Smooth muscle cell (in vitro differentiated cells): ENCODE data around the gene NDE1. TPM values are rescaled to one million over a fixed set of nuclear protein-coding genes. Genes with fewer than 3 reads are reported as not detected.
A peak's percentile ranks its signal among the peaks of the same experiment; 100 is the strongest.

Experiments
- DNase-seq: peaks from one replicate; lab custom pipeline; 2025; ENCODE audit not compliant: unreplicated experiment; lab: John Stamatoyannopoulos, UW
- H2AFZ ChIP-seq: fragments of 200-600 bp; sonication (generic); 2 replicates; pipeline ENCODE4 v1.6.0; 2016; ENCODE audit warnings: antibody characterized with exemption, low read depth, mild to moderate bottlenecking
- H3F3A ChIP-seq: fragments of 200-600 bp; sonication (generic); 2 replicates; pipeline ENCODE4 v1.6.0; 2017; ENCODE audit warnings: antibody characterized with exemption, low read depth
- H3K27ac ChIP-seq: fragments of 200-600 bp; sonication (generic); 2 replicates; pipeline ENCODE4 v1.5.1; 2016; ENCODE audit warnings: low read depth, mild to moderate bottlenecking
- H3K27me3 ChIP-seq: fragments of 200-600 bp; sonication (generic); 2 replicates; pipeline ENCODE4 v1.6.1; 2016; ENCODE audit warnings: low read depth, mild to moderate bottlenecking
- H3K36me3 ChIP-seq: fragments of 200-600 bp; sonication (generic); 2 replicates; pipeline ENCODE4 v1.5.1; 2016; ENCODE audit warnings: low read depth
- H3K4me1 ChIP-seq: fragments of 200-600 bp; sonication (generic); 2 replicates; pipeline ENCODE4 v1.5.1; 2016; ENCODE audit warnings: low read depth
- H3K4me2 ChIP-seq: fragments of 200-600 bp; sonication (generic); 2 replicates; pipeline ENCODE4 v1.6.0; 2016; ENCODE audit warnings: mild to moderate bottlenecking
- H3K4me3 ChIP-seq: fragments of 200-600 bp; sonication (generic); 2 replicates; pipeline ENCODE4 v1.5.1; 2016; ENCODE audit warnings: mild to moderate bottlenecking
- H3K79me2 ChIP-seq: fragments of 200-600 bp; sonication (generic); 2 replicates; pipeline ENCODE4 v1.6.0; 2016; ENCODE audit warnings: low read depth, mild to moderate bottlenecking
- H3K9ac ChIP-seq: fragments of 200-600 bp; sonication (generic); 2 replicates; pipeline ENCODE4 v1.6.0; 2016; ENCODE audit warnings: low read depth
- H3K9me3 ChIP-seq: fragments of 200-600 bp; sonication (generic); replicated peaks from 2 replicates; pipeline ENCODE4 v1.5.1; 2016; ENCODE audit warnings: low read depth
- H4K20me1 ChIP-seq: fragments of 200-600 bp; sonication (generic); 2 replicates; pipeline ENCODE4 v1.6.0; 2016; ENCODE audit warnings: low read depth
- WGBS: methylation state at CpG from one replicate; pipeline ENCODE4 v1.1.7; 2016; ENCODE audit warnings: low lambda C conversion rate; 5-methylcytosine and 5-hydroxymethylcytosine counted together
- polyA plus RNA-seq: library from polyadenylated mRNA; unstranded; fragments of >200 nt; fragmentation: Nextera tagmentation; extraction: Ambion mirVana; gene quantifications from 2 replicates; pipeline ENCODE4 v1.2.1, GENCODE V29; 2016
- total RNA-seq: library from RNA; depleted of rRNA; stranded (reverse); fragments of >200 nt; gene quantifications from 2 replicates; pipeline ENCODE4 v1.2.3, GENCODE V29; 2014
- TF ChIP-seq, protein P1 (sequence below): fragments of 200-600 bp; sonication (generic); IDR thresholded peaks from 2 replicates; pipeline ENCODE4 v1.5.1; 2017; ENCODE audit warnings: borderline replicate concordance, mild to moderate bottlenecking, antibody characterized with exemption; ENCODE audit not compliant: insufficient read depth, poor library complexity, severe bottlenecking

The NDE1 gene
- total and polyA plus RNA-seq, 2 experiments from 2014 or later: 12.2 to 17.9 TPM

DNA sequence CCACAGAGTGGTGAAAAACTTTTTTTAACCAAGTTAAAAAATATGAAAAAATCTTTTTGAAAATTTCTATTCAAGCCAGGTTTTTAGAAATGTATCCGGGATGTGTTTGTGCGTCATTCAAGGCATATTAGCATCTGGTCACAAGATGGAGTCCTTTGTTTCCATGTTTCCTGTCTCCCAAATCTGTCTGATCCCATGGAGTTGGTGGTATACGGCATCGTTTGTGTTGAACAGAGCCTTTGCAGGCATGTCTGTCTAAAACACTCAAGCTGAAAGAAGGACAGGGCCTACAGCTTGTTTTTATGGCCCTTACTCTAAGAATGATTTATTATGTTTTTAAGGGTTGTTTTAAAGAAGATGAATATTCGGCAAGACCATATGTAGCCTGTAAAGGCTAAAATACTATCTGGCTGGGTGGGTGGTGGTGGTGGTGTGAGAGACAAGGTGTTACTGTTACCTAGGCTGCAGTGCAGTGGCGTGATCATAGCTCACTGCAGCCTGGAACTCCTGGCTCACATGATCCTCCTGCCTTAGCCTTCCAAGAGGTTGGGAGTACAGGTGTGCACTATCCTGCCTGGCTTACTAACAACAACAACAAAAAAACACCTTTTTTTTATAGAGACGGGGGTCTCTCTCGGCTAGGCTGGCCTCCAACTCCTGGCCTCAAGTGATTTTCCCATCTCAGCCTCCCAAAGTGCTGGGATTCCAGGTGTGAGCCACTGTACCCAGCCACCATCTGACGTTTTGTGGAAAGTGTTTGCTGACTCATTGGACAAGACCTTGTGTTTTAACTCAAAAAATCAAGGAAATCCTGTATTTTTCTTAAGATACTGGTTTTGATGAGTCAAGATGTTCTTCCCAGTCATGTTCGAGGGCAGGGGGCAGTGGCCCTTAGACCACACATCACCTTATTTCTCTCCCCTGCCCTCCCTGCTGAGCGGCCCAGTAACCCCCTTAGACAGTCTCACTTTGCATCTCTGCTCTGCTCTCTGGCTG is 52.2 kb downstream of the NDE1 start:
- WGBS: 89% methylated on average over 11 of the region's 11 CpGs
- Histone ChIP-seq H4K20me1 (no peaks in the 10 kb centered on the region), H3K9me3 (no peaks in the 10 kb centered on the region), H3K4me1 (no peaks in the 10 kb centered on the region), H3K4me2 (no peak overlapping the region), H2AFZ (no peak overlapping the region), H3K9ac (no peak overlapping the region), H3K27ac (no peak overlapping the region), H3K27me3 (no peaks in the 10 kb centered on the region), H3F3A (no peaks in the 10 kb centered on the region), H3K4me3 (no peak overlapping the region), H3K36me3 (peaks cover 7% of the 10 kb centered on the region), H3K79me2 (no peaks in the 10 kb centered on the region)
- TF ChIP-seq, protein P1, sequence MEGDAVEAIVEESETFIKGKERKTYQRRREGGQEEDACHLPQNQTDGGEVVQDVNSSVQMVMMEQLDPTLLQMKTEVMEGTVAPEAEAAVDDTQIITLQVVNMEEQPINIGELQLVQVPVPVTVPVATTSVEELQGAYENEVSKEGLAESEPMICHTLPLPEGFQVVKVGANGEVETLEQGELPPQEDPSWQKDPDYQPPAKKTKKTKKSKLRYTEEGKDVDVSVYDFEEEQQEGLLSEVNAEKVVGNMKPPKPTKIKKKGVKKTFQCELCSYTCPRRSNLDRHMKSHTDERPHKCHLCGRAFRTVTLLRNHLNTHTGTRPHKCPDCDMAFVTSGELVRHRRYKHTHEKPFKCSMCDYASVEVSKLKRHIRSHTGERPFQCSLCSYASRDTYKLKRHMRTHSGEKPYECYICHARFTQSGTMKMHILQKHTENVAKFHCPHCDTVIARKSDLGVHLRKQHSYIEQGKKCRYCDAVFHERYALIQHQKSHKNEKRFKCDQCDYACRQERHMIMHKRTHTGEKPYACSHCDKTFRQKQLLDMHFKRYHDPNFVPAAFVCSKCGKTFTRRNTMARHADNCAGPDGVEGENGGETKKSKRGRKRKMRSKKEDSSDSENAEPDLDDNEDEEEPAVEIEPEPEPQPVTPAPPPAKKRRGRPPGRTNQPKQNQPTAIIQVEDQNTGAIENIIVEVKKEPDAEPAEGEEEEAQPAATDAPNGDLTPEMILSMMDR: no peak
- no peak for DNase-seq

DNA sequence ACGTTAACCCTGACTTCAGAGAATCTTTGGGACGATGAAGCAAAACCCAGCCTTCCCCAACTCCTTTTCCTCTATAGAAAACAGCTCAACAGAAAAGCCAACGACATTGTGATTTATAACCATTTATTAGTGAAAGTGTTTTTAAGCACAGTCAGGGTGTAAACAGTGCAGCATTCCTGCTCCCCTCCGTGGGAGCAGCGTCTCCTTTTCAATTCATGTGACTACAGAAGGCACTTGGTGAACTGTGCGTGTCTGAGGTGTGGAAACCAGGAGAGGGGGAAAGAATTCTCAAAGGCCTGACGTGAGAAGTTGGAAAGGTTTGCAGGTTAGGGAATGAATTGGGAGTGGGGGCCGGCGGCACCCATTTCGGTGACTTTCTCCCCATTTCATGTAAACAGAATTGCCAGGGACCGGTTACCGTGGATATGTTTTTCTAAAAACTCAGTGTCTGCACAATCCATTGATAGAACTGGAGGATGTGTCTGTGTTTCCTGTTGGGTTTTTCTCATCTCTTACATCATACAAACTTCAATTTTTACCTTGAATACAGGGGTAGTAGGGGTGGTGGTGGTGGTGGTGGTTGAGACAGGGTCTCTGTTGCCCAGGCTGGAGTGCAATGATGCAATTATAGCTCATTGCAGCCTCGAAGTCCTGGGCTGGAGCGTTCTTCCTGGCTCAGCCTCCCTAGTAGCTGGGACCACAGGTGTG is 53.1 kb downstream of the NDE1 start:
- no peak for DNase-seq
- Histone ChIP-seq H3K27ac (no peak overlapping the region), H3K36me3 (peaks cover 7% of the 10 kb centered on the region), H2AFZ (no peak overlapping the region), H3F3A (no peaks in the 10 kb centered on the region), H4K20me1 (no peaks in the 10 kb centered on the region), H3K27me3 (no peaks in the 10 kb centered on the region), H3K9ac (no peak overlapping the region), H3K4me2 (no peak overlapping the region), H3K4me1 (no peaks in the 10 kb centered on the region), H3K79me2 (no peaks in the 10 kb centered on the region), H3K4me3 (no peak overlapping the region), H3K9me3 (no peaks in the 10 kb centered on the region)
- WGBS: 95% methylated on average over 14 of the region's 14 CpGs
- TF ChIP-seq, protein P1: no peak

DNA sequence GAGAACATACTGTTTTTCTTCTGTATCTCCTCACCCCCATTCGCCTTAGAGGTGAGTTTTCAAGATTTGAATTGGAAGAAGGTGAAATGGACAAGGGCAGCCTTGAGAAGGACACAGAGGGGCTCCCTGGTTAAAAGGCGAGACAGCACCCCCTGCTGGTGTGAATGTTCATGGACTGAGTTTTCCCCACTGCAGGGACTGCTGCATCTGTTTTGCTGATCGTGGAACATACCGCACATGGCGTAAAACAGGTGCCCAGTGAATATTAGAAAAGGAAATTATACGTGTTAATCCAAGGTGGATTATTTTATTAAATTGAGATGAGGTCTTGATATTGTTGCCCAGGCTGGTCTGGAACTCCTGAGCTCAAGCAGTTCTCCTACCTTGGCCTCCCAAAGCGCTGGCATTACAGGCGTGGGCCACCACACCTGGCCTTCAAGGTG is 54.5 kb downstream of the NDE1 start:
- Histone ChIP-seq H3K9ac (no peak overlapping the region), H3K79me2 (no peaks in the 10 kb centered on the region), H3K4me3 (no peak overlapping the region), H3K4me1 (no peaks in the 10 kb centered on the region), H2AFZ (no peak overlapping the region), H3K4me2 (no peak overlapping the region), H3F3A (no peaks in the 10 kb centered on the region), H3K36me3 (no peaks in the 10 kb centered on the region), H3K27me3 (no peaks in the 10 kb centered on the region), H4K20me1 (no peaks in the 10 kb centered on the region), H3K9me3 (no peaks in the 10 kb centered on the region), H3K27ac (no peak overlapping the region)
- TF ChIP-seq, protein P1: peak; percentile 79
- peak; percentile 12 for DNase-seq
- WGBS: 71% methylated on average over 8 of the region's 8 CpGs
